ENCODE data around the gene KIF23.
"Not testable (repeated sequence)": the region's sequence is repeated elsewhere in the genome, so short reads cannot be mapped to it uniquely, and the experiment has no call there.

Gene KIF23

DNA sequence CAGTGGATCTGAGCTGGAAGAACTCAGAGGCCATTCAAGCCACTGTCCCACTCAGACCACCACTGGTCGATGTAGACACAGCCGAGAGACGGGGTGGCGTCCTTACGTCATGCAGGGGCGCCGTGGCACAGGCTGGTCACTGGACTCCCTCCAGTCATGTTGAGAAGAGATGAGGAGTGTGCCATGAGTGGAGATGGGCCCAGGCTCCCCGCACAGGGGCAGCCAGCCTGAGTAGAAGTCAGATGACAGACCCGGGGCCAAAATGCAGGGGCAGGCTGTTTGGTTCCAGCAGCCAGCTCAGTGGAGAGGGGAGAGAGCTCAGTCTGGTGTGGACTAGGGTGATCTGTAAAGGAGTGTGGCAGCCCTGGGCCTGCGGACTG lies 33.4 kb upstream of the KIF23 start:
- Histone ChIP-seq H3K27me3 (ENCODE audit: low read length) (no peaks in the 10 kb centered on the region), H3K9me3 (ENCODE audit: insufficient read depth, low read length) (no peaks in the 10 kb centered on the region), H3K27ac (ENCODE audit: low read depth, low read length) (no peak overlapping the region), H3K4me2 (ENCODE audit: low read depth, low read length, poor library complexity, severe bottlenecking) (no peak overlapping the region), H3F3A (ENCODE audit: insufficient read depth) (no peaks in the 10 kb centered on the region), H2AFZ (ENCODE audit: low read depth, low read length, severe bottlenecking) (no peak overlapping the region), H3K36me3 (ENCODE audit: low read length) (no peaks in the 10 kb centered on the region), H3K9ac (ENCODE audit: low read length) (no peak overlapping the region), H4K20me1 (ENCODE audit: low read depth, low read length) (no peaks in the 10 kb centered on the region), H3K9me2 (replicated peaks; ENCODE audit: insufficient read depth, low read length) (no peaks in the 10 kb centered on the region), H3K79me2 (ENCODE audit: insufficient read depth, low read length) (no peaks in the 10 kb centered on the region), H3K4me3 (ENCODE audit: insufficient read depth, low read length, poor library complexity, severe bottlenecking) (no peak overlapping the region)
- no peak for TF ChIP-seq CTCF (IDR thresholded peaks at IDR 0.05; ENCODE audit: insufficient read depth, low read length, poor library complexity, severe bottlenecking)
- TF ChIP-seq EZH2phosphoT487 (conservative IDR thresholded peaks at IDR 0.05; ENCODE audit: low read length), result no peak

DNA sequence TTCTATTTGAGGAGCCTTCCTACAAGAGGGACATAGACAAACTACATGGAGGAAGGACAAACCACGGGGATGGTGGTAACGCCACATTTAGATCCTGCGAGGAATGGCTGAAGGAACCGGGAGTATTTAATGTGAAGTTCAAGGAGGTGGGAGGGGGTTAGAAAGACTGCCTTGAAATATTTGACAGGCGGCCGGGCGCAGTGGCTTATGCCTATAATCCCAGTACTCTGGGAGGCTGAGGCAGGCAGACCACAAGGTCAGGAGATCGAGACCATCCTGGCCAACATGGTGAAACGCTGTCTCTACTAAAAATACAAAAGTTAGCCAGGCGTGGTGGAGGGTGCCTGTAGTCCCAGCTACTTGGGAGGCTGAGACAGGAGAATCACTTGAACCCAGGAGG lies 32.0 kb upstream of the KIF23 start:
- H3K4me2 ChIP-seq (ENCODE audit: low read depth, low read length, poor library complexity, severe bottlenecking); H3K27ac ChIP-seq (ENCODE audit: low read depth, low read length); H3K36me3 ChIP-seq (ENCODE audit: low read length); H3K79me2 ChIP-seq (ENCODE audit: insufficient read depth, low read length); H3K9ac ChIP-seq (ENCODE audit: low read length); H3F3A ChIP-seq (ENCODE audit: insufficient read depth); H3K9me2 ChIP-seq (replicated peaks; ENCODE audit: insufficient read depth, low read length); H3K9me3 ChIP-seq (ENCODE audit: insufficient read depth, low read length); H4K20me1 ChIP-seq (ENCODE audit: low read depth, low read length); H3K4me3 ChIP-seq (ENCODE audit: insufficient read depth, low read length, poor library complexity, severe bottlenecking); H2AFZ ChIP-seq (ENCODE audit: low read depth, low read length, severe bottlenecking); H3K27me3 ChIP-seq (ENCODE audit: low read length): not testable (repeated sequence)

DNA sequence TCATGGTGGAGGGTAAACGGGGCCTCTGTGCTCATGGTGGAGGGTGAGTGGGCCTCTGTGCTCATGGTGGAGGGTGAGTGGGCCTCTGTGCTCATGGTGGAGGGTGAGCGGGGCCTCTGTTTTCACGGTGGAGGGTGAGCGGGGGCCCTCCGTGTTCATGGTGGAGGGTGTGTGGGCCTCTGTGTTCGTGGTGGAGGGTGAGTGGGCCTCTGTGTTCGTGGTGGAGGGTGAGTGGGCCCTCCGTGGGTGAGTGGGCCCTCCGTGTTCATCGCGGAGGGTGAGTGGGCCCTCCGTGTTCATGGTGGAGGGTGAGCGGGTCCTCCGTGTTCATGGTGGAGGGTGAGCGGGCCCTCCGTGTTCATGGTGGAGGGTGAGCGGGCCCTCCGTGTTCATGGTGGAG lies 30.1 kb upstream of the KIF23 start:
- not testable (repeated sequence) for H3K9ac ChIP-seq (ENCODE audit: low read length); H3K4me3 ChIP-seq (ENCODE audit: insufficient read depth, low read length, poor library complexity, severe bottlenecking); H2AFZ ChIP-seq (ENCODE audit: low read depth, low read length, severe bottlenecking); H3F3A ChIP-seq (ENCODE audit: insufficient read depth); H3K9me2 ChIP-seq (replicated peaks; ENCODE audit: insufficient read depth, low read length); H3K36me3 ChIP-seq (ENCODE audit: low read length); H3K27ac ChIP-seq (ENCODE audit: low read depth, low read length); H4K20me1 ChIP-seq (ENCODE audit: low read depth, low read length); H3K27me3 ChIP-seq (ENCODE audit: low read length); H3K4me2 ChIP-seq (ENCODE audit: low read depth, low read length, poor library complexity, severe bottlenecking); H3K9me3 ChIP-seq (ENCODE audit: insufficient read depth, low read length); H3K79me2 ChIP-seq (ENCODE audit: insufficient read depth, low read length)

DNA sequence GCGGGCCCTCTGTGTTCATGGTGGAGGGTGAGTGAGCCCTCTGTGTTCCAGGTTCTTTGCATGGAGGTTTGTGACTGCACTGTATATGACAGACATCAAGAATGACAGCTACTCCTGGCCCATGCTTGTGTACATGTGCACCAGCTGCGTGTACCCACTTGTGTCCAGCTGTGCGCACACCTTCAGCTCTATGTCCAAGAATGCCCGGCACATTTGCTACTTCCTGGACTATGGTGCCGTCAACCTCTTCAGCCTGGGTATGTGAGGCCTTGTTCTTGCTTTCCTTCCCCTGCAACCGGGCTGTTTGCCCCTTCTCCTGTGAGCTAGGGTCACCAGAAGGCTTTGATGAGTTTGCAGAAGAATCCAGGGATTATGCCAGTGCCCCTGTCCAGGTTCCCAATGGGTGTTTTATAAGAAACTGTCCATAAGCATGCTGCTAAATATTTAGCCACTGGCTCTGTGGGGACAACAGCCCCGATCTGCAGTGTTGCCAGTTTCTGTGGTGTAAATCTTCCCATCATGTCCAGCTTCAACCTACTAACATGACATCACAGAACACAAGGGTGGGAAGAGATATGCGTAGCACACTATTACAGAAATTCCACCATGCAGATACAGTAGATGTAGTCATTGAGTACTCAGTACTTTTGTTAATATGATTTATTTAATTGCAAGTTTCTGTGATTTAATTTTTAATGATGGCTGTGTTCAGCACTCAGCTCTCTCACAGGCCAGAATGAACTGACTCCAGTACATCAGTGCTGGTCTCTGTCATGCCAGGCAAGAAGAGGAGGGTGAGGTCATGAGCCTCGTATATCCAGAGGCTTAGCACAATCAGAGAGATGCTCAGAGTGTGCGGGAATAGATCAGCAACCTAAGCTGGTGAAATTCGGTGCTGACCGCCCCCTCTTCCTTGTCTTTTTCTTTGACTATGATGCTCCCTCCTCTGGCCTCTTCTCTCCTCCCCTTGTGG lies 29.2 kb upstream of the KIF23 start:
- H3K9ac ChIP-seq (ENCODE audit: low read length), result no peak overlapping the region
- no peaks in the 10 kb centered on the region for H3F3A ChIP-seq (ENCODE audit: insufficient read depth)
- TF ChIP-seq CTCF (IDR thresholded peaks at IDR 0.05; ENCODE audit: insufficient read depth, low read length, poor library complexity, severe bottlenecking) (no peak), EZH2phosphoT487 (conservative IDR thresholded peaks at IDR 0.05; ENCODE audit: low read length) (no peak)
- no peak overlapping the region for H3K4me2 ChIP-seq (ENCODE audit: low read depth, low read length, poor library complexity, severe bottlenecking)
- H3K79me2 ChIP-seq (ENCODE audit: insufficient read depth, low read length), result no peaks in the 10 kb centered on the region
- H3K36me3 ChIP-seq (ENCODE audit: low read length), result no peaks in the 10 kb centered on the region
- no peak overlapping the region for H3K27ac ChIP-seq (ENCODE audit: low read depth, low read length)
- no peak overlapping the region for H2AFZ ChIP-seq (ENCODE audit: low read depth, low read length, severe bottlenecking)
- no peaks in the 10 kb centered on the region for H3K9me2 ChIP-seq (replicated peaks; ENCODE audit: insufficient read depth, low read length)
- no peak overlapping the region for H3K4me3 ChIP-seq (ENCODE audit: insufficient read depth, low read length, poor library complexity, severe bottlenecking)
- H3K27me3 ChIP-seq (ENCODE audit: low read length), result no peaks in the 10 kb centered on the region
- H4K20me1 ChIP-seq (ENCODE audit: low read depth, low read length), result no peaks in the 10 kb centered on the region
- H3K9me3 ChIP-seq (ENCODE audit: insufficient read depth, low read length), result no peaks in the 10 kb centered on the region

Measured in SU-DHL-6 (cell line).